Epithelial cell of prostate (primary cell): Measurements from ENCODE around the gene TCF7L2.
"Not testable (repeated sequence)": the region's sequence is repeated elsewhere in the genome, so short reads cannot be mapped to it uniquely, and the experiment has no call there.

Source experiments
- DNase-seq: peaks from one replicate; pipeline ENCODE4 v3.0.0-alpha.2; 2011; ENCODE audit warnings: low read depth, low spot score
- H3K27ac ChIP-seq: fragments of 450-650 bp; 2 replicates; pipeline ENCODE4 v1.5.1; 2017; ENCODE audit warnings: mild to moderate bottlenecking

Gene TCF7L2

DNA sequence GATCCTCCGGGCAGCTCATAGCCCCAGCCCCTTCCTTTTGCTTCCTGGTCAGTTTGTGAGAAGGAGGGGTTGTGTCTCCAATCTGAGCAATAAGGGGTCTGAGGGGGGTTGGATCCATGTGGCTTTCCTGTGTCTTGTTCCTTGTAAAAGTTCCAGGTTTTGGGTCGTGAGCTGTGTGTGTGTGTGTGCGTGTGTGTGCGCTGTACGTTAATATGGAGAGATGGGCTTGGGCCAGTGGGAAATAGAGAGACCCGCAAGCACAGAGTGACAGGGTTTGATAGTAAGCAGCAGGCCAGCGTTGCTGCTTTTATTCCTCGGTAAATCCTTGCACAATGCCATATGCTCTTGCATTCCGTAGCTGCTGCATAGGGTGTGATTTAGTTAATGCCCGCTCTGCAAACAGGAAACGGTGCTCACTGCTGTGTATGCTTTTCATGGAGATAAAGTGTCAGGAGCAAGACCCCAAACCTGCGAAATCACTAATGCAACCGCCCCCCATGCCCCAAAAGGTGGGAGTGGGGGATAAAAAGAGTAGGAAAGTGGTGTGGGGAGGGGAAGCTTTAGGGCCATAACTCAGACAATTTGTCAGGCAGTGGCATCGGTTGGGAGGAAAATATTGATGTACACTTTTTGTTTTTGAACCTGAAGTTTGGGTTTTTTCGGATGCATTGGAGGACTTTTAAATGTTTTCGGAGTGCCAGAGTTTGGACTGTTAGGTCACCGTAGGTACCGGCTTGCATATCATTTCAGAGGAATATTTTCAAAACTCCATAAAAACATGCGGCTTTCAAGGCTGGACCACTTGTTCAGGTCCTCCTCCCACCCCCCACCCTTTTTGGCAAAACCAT is 108.7 kb downstream of the TCF7L2 start:
- no peak for DNase-seq
- no peak overlapping the region for H3K27ac ChIP-seq

DNA sequence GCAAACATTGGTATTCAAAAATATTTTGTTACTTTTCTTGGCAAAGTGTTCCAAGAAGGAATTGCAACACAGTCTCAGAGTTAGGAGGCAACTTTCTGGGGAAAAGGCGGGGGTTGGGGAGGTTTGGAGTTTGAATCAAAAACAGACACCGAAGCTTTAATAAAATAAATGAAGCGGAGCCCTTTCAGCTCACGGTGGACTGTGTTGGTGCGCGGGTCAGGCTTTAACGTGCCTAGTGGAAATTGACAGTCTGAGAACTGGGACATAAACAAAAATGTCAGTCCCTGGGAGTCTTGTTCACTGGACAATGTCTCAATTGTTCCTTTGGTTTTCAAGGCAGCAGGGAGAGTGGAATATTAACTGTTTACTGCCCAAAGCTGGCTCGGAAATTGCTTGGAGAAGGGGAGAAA is 109.3 kb downstream of the TCF7L2 start:
- DNase-seq, result no peak

DNA sequence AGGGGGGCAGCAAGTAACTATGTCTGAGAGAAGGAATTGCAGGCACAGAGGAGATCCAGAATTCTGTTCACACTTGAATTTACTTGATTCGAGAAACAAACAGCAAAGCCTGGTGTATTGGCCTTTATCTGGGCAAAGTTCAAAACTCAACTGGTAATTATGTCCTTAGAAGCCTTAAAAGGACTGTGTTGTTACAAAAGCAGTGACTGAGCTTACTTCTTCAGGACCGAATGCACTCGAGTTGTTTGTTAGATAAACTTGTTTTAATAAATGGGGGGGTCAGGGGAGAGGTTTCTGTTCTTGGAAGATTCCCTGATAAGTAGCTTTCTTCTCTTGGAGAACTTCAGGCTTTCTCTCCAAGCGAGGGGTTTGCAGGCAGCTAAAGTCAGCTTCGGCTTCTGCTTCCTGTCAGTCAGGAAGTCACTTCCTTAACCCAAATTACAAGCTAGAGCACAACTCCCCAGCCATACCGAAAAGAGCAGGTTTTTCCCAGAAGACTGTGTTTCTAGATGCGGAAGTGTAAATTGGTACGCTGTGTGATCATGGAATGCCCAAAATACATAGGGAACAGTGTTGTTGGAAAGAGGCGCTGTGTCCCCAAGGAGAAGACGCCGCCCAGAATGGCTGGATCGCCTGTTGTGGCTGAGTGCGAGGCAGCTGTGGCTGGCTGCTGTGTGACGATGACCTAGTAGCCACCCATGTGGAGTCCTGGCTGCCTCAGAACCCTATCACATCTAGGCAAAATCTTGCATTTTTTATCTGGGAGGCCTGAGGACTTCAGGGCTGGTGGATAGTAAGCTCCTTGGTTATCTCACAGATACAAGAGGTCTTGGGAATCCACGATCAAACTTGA is 110.4 kb downstream of the TCF7L2 start:
- DNase-seq, result no peak
- no peak overlapping the region for H3K27ac ChIP-seq

More for the DNA sequence above, 109.3 kb downstream of the TCF7L2 start:
- no peak overlapping the region for H3K27ac ChIP-seq

DNA sequence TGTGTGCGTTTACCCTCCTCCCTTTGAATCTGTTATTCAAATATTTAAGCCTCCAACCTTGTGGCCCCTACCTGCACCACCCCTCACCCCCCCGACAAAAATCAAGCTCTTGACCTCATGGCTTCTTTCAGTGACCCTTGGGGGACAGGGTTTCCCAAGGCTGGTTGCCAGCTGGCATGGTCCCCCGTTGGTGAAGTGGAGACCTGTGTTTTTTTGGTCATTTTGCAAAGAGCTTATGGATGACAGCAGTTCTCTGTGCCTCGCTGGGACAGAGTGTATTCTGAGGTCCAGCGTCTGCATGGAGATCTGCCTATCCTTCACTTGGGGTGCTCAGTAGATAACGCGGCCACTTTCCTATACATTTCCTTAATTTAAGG is 111.0 kb downstream of the TCF7L2 start:
- no peak for DNase-seq
- no peak overlapping the region for H3K27ac ChIP-seq

DNA sequence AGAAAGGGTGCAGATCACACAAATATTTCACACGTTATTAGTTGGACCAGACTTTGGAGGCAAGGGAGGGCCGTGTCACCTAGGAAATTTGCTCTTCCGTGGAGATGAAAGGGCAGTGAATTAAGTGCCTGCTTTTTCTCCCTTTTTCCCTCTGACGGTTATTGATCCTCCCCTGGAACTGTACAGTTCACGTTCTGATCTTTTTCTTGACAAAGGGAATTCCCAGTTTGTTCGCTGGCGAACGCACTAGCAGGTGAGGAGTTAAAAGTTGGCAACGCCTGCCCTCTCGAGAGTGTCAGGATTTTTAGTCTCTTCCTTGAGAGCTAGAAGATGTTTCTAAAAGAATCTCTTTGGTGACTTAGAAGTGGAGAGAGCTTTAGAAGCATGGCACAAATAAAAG is 111.5 kb downstream of the TCF7L2 start:
- no peak overlapping the region for H3K27ac ChIP-seq

DNA sequence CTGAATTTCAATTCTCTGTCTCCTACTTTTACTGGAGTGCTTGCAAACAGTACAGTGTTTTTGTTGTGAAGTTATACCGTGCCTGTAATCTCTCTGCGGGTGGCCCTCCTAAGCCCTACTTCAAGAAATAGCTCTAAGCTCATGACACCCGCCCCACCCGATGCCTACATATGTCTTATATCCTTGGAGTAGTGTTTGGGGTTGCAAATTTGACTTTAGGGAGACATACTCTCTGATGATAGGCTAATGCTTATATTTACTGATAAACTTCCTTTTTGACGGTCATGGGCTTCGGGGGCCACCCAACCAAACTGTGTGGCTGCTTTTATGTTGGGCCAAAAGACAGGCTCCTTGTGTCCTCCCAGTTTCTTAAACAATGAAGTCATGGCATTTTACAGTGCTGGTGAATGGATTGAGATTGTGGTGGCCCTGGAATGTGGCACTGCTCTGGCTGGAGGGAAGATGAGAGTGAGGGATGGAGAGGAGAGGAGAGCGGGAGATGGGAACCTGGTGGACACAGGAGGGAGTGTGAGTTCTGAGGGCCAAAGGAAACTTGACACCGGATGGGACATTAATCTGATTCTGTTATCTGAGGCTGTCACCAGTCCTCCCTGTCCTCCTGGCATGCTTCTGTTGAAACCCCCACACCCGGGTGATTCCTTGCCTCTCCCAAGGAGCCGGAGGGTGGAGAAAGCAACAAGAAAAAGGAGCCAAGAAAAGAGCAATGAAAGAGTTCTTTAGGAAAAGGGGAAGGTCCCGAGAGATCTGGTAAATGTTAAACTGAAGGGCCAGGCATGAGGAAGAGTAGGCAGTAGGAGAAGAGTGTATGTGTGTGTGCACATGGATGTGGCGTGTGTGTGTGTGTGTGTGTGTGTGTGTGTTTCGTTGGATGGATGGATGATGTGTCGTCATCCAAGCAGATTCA is 113.3 kb downstream of the TCF7L2 start:
- no peak for DNase-seq
- no peak overlapping the region for H3K27ac ChIP-seq

More for the DNA sequence above, 111.5 kb downstream of the TCF7L2 start:
- no peak for DNase-seq

DNA sequence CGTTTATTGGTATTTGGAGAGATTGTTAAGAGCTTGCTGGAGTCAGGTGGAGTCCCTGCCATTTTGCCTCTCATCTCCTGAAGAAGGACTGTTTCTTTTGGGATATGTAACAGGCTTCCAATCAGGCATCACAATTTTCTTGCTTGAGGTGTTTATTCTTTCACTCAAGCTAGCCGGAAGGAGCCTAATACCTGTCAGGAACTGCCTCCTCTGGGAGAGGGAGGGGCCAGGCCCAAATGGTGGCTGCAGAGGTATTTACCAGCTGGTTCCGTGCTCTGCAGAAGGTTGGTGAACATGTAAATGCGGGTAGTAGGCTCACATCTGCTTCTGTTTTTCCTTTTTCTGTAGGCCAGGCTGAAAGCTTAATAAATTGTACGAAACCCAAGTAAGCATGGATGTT is 114.0 kb downstream of the TCF7L2 start:
- no peak for DNase-seq
- no peak overlapping the region for H3K27ac ChIP-seq

DNA sequence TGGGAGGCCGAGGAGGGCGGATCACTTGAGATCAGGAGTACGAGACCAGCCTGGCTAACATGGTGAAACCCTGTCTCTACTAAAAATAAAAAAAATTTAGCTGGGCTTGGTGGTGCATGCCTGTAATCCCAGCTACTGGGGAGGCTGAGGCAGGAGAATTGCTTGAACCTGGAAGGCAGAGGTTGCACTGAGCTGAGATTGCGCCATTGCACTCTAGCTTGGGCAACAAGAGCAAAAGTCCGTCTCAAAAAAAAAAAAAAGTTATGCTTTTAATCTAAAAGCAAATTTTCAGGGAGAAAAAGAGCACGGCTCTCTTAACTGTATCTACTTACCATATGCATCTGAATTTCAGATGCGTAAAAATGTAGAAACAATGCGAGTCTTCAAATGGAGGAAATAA is 116.1 kb downstream of the TCF7L2 start:
- DNase-seq, H3K27ac ChIP-seq: not testable (repeated sequence)

DNA sequence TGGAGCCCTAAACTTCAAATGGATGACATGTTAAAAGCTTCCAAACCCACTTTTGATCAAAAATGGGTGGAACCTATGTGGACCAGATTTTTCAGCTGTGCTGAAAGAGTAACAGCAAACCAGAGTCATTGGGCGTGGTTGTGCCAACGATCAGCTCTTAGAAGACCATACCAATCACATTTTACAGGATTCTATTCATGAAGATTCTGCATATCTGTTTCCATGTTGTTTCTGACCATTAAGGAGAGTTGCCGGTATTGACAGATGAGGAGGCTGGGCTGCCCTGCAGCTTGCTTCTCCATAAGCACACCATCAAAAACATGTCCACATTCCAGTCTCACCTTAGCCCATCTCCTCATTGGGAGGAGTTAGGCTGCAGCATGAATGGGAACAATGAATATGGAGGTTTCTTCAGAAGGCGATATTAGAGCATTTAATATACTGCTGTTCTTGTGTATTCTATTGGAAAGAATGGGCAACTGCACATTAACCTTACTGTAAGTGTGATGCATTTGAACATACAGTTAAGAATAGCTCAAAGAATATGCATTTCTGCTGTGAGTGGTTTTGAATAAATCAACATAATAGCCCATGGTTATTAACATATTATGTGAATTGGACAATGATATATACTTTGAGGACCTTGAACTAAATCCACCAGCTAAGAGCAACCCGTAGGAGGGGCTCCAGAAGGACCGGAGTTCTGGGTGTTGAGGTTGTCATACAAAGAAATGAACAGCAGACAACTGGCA is 116.7 kb downstream of the TCF7L2 start:
- no peak overlapping the region for H3K27ac ChIP-seq
- no peak for DNase-seq

DNA sequence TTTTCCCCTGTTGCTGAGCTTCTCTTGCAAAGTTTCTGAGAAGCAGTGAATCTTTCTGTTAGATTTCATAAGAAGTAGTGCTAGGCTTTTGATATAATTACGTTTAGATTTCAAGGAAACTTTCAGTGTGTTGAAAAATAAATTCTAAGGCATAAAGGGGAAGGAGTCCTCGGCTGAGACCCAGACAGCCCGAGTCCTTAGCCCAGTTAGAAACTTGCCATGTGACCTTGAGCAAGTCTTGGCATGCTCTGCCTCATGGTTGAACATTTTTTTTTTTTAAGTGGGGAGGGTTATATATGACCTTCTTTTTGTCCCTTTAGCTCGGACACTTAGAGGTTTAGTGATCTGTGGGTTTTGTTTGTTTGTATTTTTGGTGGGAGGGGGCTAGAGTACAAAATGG is 117.5 kb downstream of the TCF7L2 start:
- DNase-seq, result no peak
- no peak overlapping the region for H3K27ac ChIP-seq

DNA sequence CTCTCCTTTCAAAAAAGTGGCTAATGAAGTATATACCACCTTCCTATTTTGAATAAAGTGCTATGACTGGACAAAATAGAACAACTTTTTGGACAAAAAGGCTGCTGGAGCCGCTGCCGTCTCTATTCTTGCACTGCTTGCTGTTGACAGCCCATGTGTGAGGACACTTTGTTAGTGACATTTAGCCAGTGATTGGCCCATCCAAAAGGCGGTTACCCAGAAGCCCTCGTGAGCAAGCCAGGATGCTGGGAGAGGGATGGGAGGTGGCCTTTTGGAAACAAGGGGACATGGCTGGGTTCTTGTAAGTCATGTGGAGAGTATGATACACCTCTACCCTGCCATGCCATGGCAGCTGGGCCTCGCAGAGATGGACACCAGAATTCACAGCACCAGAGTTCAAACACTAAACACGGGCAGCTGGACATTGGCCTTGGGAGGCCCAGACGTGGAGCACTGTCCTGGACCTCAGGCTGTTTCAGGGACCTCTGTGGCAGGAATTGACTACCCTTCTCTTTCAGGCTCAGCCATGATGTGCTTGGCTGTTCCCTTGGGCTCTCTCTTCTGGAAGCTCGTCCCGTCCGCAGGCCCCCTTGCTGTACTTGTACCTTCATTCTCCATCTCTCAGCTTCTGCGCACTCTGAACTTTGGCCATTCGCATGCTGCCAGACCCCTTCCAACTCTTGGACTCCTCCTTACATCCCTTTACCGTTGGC is 118.3 kb downstream of the TCF7L2 start:
- H3K27ac ChIP-seq, result no peak overlapping the region
- DNase-seq, result no peak

DNA sequence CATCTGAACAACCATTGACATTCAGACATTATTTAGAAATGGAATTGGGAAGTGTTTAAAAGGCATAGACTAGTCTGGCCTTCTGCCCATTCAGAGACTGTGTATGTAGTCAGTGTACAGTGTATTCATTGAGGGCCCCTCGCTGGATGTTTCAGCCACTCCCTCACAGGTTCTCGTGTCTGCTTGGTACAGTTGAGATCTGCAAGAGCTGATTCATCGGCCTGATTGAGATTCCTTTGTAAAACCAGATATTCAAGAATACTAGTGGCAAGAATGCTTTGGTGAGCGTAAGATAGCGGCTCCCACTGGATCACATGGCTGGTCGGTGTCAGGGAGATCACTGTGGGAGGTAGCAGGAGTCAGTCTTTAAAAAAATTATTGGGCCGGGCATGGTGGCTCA is 119.5 kb downstream of the TCF7L2 start:
- H3K27ac ChIP-seq, result peak overlapping the region; percentile 37
- peak; percentile 56 for DNase-seq

DNA sequence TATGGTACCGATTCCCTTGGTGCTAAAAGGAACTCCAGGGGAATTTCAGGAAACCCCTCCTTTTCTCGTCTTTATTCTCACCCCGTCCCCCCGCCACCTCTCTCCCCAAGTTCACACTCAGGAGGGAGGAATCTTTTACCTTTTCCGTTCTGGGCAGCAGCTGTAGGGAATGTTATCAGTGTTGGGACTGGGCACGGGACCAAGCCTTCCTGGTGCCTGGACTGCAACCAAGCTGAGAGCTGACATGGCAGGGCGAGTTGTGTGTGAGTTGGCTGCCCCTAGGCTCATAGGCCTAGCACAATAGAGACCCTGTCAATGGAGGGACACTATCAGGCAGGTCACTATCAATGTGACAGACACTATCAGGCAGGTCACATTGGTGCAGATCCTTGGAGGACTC is 121.4 kb downstream of the TCF7L2 start:
- no peak for DNase-seq
- no peak overlapping the region for H3K27ac ChIP-seq

DNA sequence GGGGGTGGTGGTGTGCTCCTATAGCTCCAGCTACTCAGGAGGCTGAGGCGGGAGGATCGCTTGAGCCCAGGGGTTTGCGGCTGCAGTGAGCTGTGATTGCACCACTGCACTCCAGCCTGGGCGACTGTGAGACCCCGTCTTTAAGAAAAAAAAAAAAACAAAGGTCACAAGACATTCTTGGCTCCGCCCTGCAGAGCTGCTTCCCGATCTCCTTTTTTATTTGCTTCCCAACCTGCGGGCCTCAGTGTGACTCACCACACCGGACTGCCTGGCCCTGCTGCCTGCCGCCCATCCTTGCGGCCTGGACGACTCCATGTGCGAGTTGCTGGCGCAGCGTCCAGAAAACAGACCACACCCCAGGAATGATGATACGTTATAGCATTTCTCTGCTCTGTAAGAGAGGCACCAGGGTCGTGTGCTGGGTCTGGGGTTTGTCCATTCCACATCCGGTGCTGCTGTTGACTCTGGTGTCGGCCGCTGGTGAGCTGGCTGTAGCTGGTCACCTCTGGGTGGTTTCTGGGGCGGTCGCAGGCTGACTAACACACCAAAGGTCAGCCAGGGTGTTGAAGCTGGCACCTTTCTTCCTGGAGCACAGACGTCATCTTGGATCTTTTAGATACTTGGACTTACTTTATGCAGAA is 123.6 kb downstream of the TCF7L2 start:
- peak overlapping the region; percentile 75 for H3K27ac ChIP-seq
- DNase-seq, result peak; percentile 51

DNA sequence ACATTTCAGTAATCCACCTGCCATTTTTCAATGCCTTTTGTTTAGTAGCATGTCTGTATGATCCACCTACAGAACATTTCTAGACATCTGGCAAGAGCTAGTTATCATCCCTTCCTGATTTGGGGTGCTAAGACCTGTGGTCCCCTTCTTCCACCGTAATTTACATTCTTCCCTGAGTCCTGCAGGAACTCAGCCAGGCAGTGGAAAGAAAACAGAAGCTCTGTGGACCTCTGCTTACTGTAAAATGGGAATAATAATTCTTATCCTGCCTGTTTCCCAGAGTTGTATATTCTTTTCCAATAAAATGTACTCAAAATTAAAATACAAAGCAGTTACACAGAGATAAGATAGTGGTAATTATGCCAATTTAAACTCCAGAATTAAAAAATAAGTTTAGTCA is 126.9 kb downstream of the TCF7L2 start:
- DNase-seq, result no peak
- H3K27ac ChIP-seq, result no peak overlapping the region

DNA sequence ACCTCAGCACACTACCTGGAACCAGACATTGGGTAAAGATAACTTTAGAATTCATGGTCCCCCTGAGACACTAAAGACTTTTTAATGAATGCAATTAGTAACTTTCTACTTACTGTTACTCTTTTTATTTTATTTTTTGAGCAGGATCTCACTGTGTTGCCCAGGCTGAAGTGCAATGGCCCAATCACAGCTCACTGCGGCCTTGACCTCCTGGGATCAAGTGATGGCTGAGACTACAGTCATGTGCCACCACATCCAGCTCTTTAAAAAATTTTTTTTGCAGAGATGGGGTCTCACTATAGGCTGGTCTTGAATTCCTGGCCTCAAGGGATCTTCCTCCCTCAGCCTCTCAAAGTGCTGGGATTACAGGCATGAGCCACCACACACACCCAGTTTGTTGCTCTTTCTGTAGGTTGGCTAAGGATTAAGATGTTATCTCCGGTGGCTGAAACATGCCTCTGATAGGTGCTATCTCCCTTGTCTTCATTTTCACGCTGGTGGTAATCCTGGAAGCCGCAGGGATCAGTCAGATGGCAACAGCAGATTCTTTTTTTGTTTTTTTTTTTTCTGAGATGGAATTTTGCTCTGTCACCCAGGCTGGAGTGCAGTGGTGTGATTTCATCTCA is 128.3 kb downstream of the TCF7L2 start:
- H3K27ac ChIP-seq, result no peak overlapping the region

DNA sequence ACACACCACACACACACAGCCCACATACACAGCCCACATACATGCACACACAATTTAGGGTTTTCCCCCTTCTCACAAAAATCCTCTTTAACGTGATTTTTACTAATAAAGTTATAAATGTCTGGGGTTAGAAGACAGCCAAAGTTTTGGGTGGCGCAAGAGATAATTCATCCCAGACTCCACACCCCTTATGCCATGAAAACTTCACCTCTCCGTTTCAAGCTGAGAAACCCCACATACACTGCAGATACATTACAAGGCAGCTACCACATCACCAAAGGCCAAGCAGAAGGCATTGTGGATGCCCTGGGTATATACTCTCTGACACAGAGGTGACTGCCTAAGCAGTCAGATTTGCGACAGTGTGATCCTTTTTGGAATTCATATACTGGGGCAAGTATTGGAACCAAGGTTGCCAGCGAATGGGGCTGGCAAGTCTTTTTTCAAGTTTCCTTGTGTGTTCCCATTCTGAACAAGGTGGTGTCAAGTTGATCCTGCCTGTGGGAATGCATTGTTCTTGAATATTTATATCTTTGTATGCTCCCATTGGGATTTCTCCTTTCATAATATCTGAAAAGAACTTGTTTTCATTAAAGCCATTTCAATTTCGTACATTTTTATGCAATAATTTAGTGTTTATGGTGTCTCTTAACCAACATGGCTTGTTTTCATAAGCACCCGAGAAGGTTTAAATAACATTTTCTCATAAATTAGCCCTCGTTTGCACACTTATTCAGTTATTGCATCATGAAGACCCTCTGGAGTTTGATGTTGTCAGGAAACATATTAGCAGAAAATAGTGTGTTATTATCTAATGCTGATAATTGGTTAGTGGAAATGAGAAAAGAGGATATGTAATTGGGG is 130.2 kb downstream of the TCF7L2 start:
- no peak for DNase-seq
- no peak overlapping the region for H3K27ac ChIP-seq

More for the DNA sequence above, 128.3 kb downstream of the TCF7L2 start:
- DNase-seq, result no peak
